Suprapubic skin (tissue), 4 donors: ENCODE results near the gene IL3.

Experiments
- CTCF ChIP-seq, 2 donors: fragments of 200-600 bp in 1 of 2; fragments of 450-650 bp in 1 of 2; sonication (generic) in 1 of 2; IDR thresholded peaks; one replicate each; pipeline ENCODE4 v1.5.1; 2016 to 2019; ENCODE audit warnings: antibody characterized with exemption in 2 of 2, mild to moderate bottlenecking in 1 of 2, moderate library complexity in 1 of 2
- EP300 ChIP-seq: sonication (generic); formaldehyde crosslinking; IDR thresholded peaks from one replicate; pipeline ENCODE4 v1.6.1; 2017; ENCODE audit warnings: antibody characterized with exemption
- POLR2A ChIP-seq, 2 donors: fragments of 450-650 bp; IDR thresholded peaks; one replicate each; pipeline ENCODE4 v1.6.1; 2017; ENCODE audit warnings: antibody characterized with exemption in 2 of 2, mild to moderate bottlenecking in 2 of 2, moderate library complexity in 2 of 2
- POLR2AphosphoS5 ChIP-seq, 3 donors: sonication (generic); formaldehyde crosslinking; IDR thresholded peaks; one replicate each; pipeline ENCODE4 v1.6.1; 2017; ENCODE audit warnings: antibody characterized with exemption in 3 of 3

DNA sequence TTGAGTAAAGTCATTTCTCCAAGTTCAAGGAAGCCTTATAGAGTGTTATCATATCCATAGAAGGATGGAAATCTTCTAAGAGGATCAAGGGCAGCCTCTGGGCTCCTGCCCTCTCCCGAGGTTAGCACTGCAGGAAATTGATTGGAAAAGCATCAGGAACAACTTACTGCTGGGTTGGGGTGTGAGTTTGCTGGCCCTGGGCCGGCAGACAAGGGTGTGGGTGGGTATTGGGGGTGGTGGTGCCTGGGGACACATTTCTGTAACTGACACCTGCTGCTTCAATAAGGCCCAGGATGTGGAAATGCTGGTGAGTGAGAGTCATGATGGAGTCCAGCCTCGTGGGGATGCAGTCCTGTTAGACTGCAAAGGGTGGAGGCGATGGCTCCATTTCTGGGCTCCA, 18.6 kb downstream of the IL3 start:
- TF ChIP-seq POLR2A (IDR thresholded peaks at IDR 0.05) (no peak), CTCF (IDR thresholded peaks at IDR 0.05) (no peak), POLR2AphosphoS5 (IDR thresholded peaks at IDR 0.05) (no peak), EP300 (no peak)
